DMS 273 (cell line): Measurements from ENCODE around the gene DCC.
"Not testable (repeated sequence)": the region's sequence is repeated elsewhere in the genome, so short reads cannot be mapped to it uniquely, and the experiment has no call there.

Experiments used
- DNase-seq: peaks from one replicate; lab custom pipeline; 2025; ENCODE audit not compliant: unreplicated experiment; lab: John Stamatoyannopoulos, UW

The DCC gene

DNA sequence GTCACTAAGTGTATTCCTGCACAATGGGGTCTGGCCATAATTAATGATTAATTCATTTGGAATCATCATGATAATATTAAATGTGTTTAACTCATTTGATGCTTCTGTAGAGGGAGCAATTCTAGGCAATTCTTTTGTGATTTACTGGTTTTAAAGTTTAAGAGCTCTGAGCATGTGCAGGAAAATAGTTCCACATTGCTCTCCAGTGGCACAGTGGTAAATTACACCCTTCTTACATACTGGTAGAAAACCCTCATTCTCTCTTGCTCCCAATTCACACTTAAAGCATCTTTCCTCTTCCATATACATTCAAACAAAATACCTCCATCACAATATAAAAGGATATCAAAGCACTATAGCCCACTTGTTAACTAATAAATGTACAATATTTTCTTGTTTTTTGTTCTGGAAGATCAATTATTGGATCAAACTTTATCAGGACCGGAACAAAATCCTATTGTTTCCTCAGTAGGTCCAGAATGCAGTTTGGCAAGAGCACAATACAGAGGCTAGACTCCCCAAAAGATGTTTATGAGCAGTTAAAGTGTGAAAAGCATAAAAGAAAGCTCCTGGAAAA, 1040.2 kb downstream of the DCC start:
- peak; percentile 73 for DNase-seq

DNA sequence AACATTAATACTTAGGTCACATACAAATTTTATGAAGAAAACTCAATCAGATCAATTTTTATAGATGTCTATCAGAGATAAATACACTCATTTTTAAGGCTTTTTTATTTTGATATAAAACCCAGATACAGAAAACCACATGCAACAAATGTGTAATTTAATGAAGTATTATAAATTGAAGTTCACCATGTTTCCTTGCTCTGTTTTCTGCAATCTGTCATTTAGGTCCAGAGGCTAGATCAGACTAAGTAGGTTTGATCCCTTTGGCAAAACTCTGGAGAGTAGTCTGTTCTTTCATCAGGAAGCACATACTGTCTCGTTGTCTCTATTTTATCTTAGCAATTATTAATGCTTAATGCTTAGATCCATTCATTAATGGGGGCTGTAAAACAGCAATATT, 1042.9 kb downstream of the DCC start:
- no peak for DNase-seq

DNA sequence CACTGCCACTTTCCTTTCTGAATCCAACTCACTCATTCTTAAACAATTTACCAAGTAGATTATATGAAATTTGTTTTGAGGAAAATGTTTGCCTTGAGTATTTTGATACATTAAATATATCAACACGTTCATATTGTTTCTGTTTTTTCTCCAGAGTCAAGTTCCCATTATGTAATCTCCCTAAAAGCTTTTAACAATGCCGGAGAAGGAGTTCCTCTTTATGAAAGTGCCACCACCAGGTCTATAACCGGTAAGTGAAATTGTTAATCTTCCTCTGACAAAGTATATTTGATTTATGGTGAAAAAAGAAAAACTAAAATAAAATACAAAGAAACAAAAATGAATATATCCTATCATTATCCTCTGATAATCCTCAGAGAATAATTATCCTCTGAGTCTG, 1045.9 kb downstream of the DCC start:
- DNase-seq = no peak

DNA sequence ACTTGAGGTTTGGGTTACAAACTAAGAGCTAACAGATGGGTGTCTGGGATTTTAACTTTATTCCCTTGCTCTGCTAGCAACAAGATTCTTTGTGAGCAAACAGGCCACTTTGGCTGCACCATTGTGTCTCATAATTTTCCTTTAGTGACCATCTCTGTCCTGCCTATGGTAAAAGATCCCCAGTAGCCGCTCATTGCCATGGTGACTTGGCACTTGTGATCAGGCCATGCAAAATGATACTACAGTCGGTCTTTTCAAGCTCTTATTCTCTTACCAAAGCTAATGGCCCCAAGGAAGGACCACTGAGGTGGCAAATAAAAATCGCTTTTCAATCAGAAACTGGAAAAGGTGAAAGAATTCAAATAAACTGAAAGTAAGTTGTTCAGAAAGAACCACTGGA, 1047.6 kb downstream of the DCC start:
- peak; percentile 2 for DNase-seq

DNA sequence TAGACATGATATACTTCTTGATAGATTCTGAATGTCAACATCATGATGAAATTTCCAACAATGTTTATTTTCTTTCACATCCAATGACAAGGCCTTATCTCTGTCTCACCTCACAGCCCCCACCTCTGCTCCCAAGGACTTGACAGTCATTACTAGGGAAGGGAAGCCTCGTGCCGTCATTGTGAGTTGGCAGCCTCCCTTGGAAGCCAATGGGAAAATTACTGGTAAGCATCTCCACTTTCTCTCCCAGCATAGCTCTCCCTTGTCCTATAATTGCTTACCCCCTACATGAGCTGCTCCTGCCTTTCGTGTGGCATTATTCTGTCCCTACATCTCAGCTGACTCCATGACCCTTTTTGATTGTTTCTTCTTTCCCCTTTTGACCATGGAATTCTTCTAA, 1062.7 kb downstream of the DCC start:
- DNase-seq = no peak

DNA sequence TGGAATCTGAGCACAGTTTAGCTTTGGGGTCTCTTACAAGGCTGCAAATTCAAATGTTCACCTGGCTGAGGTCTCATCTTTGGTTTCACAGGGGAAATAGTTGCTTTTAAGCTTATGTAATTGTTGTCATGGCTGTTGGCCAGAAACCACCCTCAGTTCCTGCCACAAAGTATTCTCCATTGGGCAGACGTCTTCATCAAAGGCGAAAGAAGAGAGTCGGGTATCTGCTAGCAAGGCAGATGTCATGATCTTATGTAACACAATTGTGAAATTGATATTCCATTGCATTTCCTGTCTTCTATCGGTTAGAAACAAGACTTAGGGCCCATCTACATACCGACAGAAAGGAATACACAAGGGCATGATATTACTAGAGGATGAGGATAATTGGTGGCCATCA, 1068.3 kb downstream of the DCC start:
- DNase-seq = no peak

DNA sequence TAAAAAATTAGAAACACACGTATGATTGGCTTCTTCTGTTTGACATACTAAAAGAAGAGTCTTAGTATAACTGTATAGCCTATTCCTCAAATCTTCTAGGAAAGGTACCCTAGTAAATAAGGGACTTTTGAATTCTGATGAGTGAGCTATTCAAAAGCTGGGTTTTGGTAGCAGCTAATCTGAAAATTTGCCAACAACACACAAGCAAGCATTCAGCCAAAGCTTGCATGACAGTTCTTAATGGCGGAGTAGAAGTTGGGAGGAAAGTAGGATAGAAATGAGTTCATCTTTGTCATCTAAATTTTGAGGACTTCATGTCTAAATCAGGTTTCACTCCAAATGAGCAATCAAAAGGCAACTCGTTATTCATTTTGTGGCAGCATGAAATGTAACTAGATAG, 1071.5 kb downstream of the DCC start:
- DNase-seq = no peak

DNA sequence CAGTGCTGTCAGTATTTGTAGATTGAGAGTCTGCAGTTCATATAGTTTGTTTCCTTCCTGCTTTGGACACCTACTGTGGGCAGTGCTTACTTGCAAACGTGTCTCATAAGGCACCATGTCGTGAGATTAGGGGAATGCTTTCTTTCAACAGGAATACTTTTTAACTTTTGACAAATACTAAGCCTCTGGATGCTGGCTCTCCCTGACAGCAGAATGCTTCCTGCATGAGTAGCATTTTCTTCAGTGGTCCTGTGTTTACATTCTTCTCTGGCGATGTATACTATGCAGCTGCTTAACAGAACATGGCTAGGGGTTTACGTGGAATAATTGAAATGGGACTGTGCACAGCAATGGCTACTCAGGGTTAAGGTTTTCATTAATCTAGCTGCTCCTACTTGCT, 1077.0 kb downstream of the DCC start:
- DNase-seq = no peak

DNA sequence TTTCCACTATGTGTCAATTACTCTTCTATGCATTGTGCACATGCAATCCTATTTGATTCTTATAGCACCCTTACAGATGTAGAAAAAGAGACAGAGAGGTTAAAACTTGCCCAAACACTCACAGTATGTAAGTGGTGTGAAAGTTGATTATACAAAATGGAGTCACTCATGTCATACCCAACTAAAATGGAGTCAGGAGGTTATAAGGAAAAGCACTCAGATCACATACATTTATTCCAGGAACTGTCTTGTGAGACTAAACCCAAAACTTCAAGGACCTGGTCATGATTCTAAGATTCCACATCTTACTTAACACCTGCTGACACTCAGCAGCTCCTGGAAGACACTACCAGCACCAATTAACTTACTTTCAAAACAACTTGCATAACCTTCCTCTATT, 1081.9 kb downstream of the DCC start:
- DNase-seq = no peak

DNA sequence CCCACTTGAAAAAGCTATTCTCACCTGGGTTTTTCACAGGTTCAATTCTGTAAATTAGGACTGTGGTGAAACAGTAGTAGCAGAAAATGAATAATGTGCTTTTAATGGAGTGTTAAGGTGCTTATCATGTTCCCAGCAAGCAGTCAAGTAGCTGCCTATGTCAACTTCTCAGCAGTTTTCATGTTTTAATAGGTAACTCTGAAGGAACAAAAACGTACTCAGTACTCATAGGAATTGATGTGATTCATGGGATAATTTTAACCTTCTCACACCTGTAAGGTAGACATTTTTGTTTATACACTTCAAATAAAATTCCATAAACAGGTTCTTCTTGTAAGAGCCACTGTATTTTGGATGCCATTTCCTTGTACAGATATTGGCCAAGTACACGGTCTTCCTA, 1082.9 kb downstream of the DCC start:
- no peak for DNase-seq

DNA sequence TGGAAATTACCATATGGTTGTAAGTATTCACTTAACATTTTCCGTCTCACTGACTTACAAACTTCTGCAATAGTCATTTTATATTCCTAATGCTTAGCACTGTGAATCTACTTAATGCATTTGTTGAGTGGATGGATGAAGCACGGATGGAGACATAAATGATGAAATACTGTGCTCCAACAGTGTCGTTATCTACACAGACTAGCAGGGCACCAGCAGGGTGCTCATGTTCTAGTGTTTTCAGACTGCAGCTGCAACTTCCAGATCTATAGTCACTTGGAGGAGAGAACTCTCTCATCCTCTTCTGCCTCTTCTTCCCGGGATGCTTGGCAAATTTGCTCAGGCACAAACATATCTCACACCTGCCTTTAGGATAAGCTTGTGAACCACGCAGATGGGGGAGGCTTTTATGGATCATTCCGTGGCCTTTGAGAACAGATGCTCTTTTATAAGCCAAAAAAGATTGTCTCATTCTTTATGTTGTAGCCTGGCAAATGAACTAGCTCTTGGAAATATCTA, 1086.7 kb downstream of the DCC start:
- DNase-seq = peak; percentile 59

DNA sequence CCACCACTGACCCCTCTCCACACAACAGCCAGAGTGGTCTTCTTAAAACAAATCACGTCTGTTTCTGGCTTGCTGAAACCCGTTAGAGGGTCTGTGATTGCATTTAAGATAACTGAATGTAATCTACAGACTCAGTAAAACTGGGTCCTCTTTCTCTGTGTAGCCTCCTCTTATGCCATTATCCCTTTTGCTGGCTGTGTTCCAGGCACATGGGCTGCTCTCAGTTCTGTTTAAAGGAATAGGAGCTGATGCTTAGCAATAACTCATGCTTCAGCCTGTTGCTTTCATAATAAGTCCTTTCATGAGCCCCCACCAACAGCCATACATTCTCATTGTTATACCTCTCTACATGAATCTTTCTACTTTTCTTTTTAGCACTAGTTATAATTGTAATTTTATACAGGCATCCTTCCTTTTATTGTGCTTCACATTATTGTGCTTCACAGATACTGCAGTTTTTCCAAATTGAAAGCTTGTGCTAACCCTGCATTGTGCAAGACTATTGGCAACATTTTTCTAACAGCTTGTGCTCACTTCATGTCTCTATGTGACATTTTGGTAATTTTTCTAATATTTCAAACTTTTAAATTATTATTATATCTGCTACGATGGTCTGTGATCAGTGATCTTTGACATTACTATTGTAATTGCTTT, 1101.9 kb downstream of the DCC start:
- DNase-seq = peak; percentile 17

DNA sequence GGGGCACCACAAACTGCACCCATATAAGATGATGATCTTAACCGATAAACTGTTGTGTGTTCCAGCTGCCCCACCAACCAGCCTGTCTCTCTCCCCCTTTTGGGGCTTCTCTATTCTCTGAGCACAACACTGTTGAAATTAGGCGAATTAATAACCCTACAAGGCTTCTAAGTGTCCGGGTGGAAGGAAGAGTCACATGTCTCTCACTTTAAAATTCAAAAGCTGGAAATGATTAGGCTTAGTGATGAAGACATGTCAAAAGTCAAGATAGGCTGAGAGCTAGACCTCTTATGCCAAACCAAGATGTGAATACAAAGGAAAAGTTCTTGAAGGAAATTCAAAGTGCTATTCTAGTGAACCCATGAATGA, 1102.4 kb downstream of the DCC start:
- DNase-seq = no peak

DNA sequence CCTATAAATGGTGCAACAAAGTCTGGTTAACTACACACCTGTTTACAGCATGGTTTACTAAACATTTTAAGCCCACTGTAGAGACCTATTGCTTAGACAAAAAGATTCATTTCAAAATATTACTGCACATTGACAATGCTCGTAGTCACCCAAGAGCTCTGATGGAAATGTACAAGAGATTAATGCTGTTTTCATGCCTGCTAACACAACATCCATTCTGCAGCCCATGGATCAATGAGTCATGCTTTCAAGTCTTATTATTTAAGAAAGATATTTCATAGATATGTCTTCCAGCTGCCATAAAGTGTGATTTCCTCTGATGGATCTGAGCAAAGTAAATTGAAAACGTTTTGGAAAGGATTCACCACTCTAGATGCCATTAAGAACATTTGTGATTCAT, 1103.3 kb downstream of the DCC start:
- DNase-seq = no peak

DNA sequence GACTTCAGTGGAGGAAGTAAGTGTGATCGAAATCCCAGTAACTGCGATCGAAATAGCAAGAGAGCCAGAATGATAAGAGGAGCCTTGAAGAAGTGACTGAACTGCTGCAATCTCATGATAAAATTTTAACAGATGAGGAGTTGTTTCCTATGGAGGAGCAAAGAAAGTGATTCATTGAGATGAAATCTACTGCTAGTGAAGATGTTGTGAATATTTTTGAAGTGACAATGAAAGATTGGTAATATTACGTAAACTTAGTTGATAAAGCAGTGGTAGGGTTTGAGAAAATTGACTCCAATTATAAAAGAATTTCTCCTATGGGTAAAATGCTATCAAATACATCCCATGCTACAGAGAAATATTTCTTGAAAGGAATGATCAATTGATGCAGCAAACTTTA, 1103.8 kb downstream of the DCC start:
- no peak for DNase-seq

DNA sequence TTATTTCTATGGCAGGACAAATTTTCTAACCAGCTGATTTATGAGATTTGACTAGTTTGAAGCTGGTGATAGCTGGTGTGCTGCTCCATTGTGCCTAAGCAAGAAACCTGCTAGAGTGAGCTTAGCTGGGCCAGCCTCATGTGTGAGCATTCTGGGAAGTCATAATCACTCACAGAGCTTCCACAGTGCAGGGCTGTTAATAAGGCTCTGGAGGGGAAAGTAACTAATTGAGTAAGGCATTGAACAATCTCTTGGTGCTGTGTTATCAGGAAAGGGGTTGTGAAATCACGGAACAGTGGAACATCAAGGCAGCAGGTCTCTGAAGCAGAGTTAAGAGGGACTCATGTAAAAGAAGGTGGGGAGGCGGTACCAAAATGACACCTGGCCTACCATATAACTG, 1111.9 kb downstream of the DCC start:
- no peak for DNase-seq

DNA sequence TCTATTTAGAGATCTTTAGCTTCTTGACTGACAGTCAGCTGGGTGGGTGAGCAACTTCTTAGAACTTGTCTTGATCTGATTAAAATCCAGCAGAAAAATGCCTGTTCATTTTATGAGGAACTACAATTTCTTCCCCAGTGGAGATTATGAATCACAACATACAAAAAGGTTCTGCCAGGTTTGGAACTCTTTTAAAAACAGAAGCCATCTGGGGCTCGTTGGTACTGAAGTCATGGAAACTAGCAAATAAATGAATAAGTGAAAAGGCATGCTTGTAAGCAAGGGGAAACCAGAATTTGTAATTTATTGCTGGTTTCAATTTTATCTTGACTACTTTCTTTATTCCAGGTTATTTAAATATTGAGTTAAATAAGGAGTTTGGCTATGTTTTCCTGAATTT, 1117.1 kb downstream of the DCC start:
- DNase-seq = peak; percentile 73

DNA sequence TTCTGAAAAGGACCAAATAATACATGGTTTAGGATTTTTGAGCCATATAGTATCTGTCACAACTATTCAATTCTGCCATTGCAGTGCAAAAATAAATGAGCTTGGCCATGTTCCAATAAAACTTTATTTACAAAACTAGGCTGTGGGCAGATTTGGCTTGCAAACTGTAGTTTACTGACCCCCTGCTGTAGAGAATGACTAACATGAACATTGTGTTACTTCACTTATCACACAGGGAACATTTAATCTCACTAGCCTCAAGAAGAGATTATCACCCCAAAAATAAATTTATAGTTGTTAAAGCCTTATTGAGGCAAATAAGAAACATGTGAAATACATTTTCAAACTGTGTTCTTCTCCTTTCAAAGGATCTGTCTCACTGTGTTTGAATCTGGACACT, 1118.3 kb downstream of the DCC start:
- DNase-seq = peak; percentile 57

DNA sequence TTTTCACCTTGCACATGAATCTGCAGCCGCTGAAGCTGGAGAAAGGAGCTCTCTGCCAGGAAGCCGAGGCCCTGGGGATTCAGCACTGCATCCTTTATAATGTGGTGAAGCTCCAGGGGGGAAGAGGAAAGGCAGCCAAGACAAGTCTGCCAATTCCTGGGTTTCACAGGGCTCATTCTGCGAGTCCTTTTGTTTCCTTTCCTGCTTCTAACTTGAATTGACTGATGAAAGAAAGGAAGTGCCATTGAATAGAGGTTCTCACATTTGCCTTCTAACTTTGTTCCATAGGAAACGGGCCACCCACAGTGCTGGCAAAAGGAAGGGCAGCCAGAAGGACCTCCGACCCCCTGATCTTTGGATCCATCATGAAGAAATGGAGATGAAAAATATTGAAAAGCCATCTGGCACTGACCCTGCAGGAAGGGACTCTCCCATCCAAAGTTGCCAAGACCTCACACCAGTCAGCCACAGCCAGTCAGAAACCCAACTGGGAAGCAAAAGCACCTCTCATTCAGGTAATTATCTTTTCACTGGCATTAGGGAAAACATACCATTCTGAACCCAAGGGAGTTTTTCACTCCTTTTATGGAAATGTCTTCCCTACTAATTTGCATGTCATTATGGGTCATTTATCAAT, 1119.1 kb downstream of the DCC start:
- peak; percentile 96 for DNase-seq

DNA sequence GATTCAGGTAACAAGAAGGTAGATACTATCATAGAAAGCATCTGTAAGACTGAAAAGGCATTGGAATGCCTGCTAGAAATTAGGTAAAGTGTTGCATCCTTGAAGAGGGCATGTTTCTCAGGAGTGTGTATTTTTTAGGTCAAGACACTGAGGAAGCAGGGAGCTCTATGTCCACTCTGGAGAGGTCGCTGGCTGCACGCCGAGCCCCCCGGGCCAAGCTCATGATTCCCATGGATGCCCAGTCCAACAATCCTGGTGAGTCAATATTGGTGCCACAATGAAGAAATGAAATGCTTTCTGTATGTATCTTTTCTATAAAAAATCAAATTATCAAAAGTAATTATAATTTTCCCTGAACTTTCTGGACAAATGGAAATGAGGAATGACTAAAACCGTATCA, 1127.8 kb downstream of the DCC start:
- no peak for DNase-seq

DNA sequence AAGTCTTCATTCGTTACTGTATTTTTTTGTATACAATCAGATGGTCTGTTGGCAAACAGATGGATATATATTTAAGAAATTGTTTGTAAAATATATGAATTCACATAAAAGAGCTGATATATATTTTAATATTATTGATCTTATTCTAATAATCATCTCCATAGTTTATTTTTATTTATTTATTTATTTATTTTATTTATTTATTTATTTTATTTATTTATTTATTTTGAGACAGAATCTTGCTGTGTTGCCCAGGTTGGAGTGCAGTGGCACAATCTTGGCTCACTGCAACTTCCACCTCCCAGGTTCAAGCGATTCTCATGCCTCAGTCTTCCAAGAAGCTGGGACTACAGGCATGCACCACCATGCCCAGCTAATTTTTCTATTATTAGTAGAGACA, 1128.2 kb downstream of the DCC start:
- not testable (repeated sequence) for DNase-seq

DNA sequence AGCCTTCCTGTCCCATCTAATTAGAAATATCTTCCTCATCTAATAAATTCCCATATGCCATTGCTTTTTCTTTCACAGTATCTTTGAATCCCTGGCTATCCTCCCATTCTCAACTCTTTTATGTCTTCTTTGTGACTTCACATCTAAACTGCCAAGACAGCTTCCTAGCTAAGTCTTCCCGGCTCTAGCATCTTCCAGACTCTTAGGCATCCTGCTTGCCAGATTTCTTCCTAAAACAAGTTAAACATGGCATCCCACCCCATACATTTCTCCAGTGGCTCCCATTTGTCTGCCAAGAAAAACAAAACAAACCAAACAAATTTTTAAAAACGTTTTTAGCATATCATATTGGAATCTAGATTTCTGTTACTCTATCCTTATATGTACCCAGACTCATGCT, 1132.5 kb downstream of the DCC start:
- DNase-seq = no peak

DNA sequence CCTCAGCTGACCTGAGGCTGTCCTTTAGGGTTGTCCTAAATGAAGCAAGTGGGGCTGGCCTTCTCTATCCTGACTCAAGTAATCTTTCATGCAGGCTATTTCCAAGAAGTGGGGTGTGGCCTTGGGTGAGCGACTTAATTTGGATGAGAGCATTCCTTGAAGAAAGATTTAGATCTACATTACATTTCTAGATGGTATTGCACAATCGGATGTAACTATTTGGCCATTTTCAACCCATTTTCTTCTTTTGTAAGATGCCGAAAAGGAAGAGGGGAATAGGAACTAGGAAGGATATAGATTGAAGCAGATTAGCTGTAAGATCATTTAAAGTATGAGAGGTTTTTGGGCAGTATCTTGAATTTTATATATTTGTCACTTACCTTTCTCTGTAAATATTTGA, 1138.2 kb downstream of the DCC start:
- no peak for DNase-seq
